Measurements from ENCODE around the gene CYP39A1.

The CYP39A1 gene

GRCh38 chr6:46688117-46688965 is 35.7 kb upstream of the CYP39A1 start:
- no peak overlapping the region for H3K4me3 ChIP-seq (ENCODE audit: low read depth, low read length)
- no peak for TF ChIP-seq CTCF (IDR thresholded peaks at IDR 0.05; ENCODE audit: borderline replicate concordance, insufficient read depth, low read depth, low read length)

GRCh38 chr6:46687619-46688097 is 35.0 kb upstream of the CYP39A1 start, which contains the start of gene TDRD6:
Gene TDRD6, plus strand, starts transcription at chr6:46687885. Its CDS starts 244 bp downstream, at chr6:46688129.
- no peak for TF ChIP-seq CTCF (IDR thresholded peaks at IDR 0.05; ENCODE audit: borderline replicate concordance, insufficient read depth, low read depth, low read length)
- no peak within 1 kb of the TSS for H3K4me3 ChIP-seq (ENCODE audit: low read depth, low read length)

- no peak overlapping the region for H3K4me3 ChIP-seq (ENCODE audit: low read depth, low read length)
- TF ChIP-seq CTCF (IDR thresholded peaks at IDR 0.05; ENCODE audit: borderline replicate concordance, insufficient read depth, low read depth, low read length), result no peak
Measured at GRCh38 chr6:46684771-46685170, 32.2 kb upstream of the CYP39A1 start.

GRCh38 chr6:46677314-46677654 is 24.7 kb upstream of the CYP39A1 start:
- peak; percentile 45; the same call in 1 of the 2 replicates for TF ChIP-seq CTCF (IDR thresholded peaks at IDR 0.05; ENCODE audit: borderline replicate concordance, insufficient read depth, low read depth, low read length)
- no peak overlapping the region for H3K4me3 ChIP-seq (ENCODE audit: low read depth, low read length)

- no peak overlapping the region for H3K4me3 ChIP-seq (ENCODE audit: low read depth, low read length)
- TF ChIP-seq CTCF (IDR thresholded peaks at IDR 0.05; ENCODE audit: borderline replicate concordance, insufficient read depth, low read depth, low read length), result no peak
Measured at GRCh38 chr6:46676604-46677313, 24.1 kb upstream of the CYP39A1 start.

GRCh38 chr6:46674410-46674809 is 21.8 kb upstream of the CYP39A1 start:
- no peak overlapping the region for H3K4me3 ChIP-seq (ENCODE audit: low read depth, low read length)
- TF ChIP-seq CTCF (IDR thresholded peaks at IDR 0.05; ENCODE audit: borderline replicate concordance, insufficient read depth, low read depth, low read length), result no peak

Measured in GM12875 (cell line).